ENCODE results near the gene FDXACB1.
"Not testable (repeated sequence)": the region's sequence is repeated elsewhere in the genome, so short reads cannot be mapped to it uniquely, and the experiment has no call there.

Gene FDXACB1

DNA sequence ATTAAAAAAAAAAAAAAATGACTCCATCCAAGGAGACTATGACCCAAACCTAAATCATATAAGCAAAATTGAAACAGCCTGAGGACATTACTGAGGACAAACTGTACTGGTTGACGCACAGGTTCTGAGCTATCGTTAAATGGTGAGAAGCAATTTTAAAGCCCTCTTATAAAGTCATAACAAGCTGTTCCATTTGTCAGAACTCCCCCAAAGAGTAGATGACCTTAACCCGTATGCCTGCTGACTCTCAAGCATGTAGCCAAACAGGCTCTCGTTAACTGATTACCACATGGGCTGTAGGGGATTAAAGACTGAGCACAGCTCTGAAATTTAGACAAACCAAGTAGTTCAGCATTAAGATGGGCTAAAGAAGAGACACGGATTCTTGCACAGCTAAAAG lies 30.4 kb upstream of the FDXACB1 start:
- DNase-seq (ENCODE audit: low read depth) = no peak

DNA sequence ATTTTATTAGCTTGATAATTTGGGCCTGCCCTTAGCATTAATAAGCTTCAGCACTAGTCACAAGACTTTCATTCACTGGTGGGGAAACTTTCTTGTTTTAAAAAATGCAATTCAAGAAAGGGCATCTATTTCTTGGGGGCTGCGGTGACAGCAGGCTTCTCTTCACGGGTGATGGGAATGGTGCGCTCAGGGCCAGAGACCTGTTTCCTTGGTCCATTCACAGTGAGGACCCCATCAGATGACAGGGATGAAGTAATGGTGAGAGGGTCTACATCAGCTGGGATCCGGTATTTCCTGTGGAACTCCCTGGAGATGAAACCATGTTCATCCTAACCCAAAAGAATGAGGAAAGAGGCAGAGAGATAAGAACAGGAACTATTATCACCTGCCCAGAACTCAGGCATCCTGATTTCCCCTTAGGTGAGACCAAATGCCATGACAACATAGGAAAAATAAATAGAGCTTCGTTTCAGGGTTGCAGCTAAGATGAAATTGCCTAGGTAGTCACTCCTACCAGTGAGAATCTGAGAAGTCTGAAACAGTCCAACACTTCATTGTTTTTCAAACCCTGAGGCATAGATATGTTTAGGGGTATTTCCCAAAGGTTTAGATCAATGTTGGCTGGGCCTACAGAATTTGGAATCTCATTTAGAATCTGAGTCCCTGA lies 29.8 kb upstream of the FDXACB1 start:
- DNase-seq (ENCODE audit: low read depth) = no peak

DNA sequence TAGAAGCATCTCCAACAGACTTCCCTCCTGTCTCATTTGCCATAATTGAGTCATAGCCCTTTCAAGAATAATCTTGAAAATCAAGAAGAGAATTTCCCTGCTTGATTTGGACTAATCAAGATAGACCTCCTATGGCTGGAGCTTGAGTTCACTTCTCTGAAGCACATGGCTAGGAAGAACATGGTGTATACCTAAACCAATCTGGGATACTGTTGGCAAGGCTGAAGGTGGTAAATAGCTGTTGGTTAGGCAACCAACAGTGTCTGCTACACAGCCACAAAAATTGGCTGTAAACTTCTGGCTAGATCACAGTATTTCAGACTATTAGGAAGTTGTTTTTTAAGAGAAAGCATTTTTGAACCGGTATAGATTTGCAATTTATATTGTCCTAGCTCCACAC lies 27.7 kb upstream of the FDXACB1 start:
- no peak for DNase-seq (ENCODE audit: low read depth)

DNA sequence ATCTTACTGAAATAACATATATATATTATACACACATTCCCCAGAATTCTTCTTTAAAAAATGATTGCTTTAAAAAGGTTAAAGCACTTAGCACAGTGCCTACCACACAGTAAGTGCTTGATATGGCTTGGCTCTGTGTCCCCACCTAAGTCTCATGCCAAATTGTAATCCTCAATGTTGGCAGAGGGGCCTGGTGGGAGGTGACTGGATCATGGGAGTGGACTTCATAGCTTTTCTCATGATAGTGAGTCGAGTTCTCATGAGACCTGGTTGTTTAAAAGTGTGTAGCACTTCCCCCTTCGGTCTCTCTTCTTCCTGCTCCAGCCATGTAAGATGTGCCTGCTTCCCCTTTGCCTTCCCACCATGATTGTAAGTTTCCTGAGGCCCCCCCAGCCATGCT lies 26.4 kb upstream of the FDXACB1 start:
- DNase-seq (ENCODE audit: low read depth) = no peak

DNA sequence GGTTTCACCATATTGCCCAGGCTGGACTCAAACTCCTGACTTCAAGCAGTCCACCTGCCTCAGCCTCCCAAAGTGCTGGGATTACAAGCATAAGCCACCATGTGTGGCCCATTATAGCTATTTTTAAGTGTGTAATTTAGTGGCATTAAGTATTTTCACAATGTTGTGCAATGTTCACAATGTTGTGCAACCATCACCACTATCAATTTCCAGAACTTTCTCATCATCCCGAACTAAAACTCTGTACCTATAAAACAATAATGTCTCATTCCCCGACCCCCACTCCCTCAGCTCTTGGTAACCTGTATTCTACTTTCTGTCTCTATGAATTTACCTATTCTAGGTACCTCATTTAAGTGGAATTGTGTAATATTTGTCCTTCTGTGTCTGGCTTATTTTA lies 7.9 kb upstream of the FDXACB1 start:
- no peak for DNase-seq (ENCODE audit: low read depth)

DNA sequence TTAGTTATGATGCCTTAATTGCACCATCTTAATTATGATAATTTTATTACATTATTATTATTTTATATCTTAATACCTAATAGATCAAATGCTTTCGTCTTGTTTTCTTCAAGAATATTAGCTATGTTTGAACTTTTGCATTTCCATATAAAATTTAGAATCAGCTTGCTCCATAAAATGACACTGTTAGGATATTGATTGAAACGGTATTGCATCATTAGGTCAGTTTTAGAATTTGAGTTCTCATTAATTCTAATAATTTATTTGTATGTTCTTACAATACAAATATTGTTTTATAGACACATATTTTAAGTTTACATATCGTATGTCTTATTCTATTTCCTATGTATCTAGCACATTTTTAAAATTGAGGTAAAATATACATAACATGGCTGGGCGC lies 7.1 kb upstream of the FDXACB1 start:
- DNase-seq (ENCODE audit: low read depth) = no peak

DNA sequence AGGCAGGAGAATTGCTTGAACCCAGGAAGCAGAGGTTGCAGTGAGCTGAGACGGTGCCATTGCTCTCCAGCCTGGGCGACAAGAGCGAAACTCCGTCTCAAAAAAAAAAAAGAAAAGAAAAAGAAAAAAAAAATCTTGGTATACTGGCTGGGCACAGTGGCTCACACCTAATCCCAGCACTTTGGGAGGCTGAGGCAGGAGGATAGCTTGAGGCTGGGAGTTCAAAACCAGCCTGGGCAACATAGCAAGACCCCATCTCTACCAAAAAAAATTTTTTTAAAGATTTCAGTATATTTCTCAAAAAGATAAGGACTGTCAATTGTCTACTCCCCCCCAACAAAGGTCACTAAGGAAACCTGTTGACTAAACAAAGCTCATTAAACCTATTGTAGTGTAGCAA lies 6.1 kb upstream of the FDXACB1 start:
- DNase-seq (ENCODE audit: low read depth) = not testable (repeated sequence)

DNA sequence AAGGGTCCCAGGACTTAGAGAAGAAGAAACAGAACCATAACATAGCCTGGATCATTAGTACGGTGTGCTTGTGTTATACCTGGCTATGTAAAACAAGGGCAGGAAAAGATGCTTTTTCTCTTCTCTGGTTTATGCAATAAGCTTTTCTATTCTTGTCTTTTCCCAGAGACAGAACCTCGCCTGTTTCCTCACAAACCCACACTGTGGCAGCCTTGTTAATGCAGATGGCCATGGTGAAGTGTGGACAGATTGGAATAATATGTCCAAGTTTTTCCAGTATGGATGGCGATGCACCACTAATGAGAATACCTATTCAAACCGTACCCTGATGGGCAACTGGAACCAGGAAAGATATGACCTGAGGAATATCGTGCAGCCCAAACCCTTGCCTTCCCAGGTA lies 3.2 kb upstream of the FDXACB1 start:
- no peak for DNase-seq (ENCODE audit: low read depth)

DNA sequence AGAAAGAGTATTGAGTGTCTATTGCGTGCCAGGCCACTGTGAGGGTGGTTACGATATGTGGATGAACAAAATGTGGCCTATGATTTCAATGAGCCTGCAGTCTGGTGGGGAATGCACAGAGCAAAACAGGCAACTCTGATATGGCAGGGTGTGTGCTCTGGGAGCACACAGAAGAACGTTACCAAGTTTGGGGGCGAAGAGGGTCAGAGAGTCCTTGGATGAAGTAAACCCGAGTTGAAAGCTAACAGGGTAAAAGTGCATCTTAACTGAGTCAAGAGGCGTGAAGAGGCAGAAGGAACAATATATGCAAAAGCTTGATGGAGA lies 634 bp upstream of the FDXACB1 start:
- DNase-seq (ENCODE audit: low read depth) = no peak

DNA sequence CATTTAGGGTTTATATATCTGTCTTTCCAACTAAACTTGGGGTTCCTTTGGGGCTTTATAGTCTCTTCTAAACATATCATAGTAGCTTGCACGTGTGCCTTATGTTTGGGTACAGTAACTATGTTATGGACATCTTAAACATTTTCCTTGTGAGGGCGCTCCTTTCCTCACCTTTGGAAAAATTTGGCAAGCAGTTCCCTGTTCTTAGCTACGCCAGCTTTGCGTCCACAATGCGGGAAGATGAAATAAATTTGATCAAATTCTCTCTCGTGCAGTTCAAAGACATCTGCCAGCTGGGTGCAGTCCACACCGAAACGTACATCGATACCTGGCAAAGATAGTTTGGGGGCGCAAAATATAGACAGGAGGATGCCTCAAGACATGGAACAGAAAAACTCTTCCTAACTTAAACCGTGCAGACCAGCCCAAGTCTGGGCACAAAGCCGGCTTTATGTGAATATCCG lies 548 bp downstream of the FDXACB1 start:
- no peak for DNase-seq (ENCODE audit: low read depth)

DNA sequence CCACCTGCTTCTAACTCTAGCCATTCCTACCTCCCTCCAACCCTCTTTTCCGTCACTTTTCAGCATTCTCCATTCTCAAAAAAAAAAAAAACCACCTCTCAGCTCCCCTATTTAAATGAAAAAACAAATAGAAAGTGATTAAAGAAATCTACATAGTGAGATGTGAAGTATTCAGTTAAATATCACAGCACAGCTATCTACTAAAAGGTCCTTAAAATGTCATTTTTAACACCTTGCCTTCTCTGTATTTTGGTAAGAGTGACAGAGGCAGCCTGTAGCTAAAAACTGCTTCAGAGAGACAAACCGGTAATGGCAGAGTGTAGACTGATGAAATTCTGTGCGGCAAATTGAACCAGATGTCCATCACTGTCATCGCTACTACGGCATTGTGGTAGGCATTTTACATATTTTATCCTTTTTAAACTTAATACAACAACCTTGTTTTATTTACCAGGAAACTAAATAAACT lies 7.2 kb downstream of the FDXACB1 start:
- no peak for DNase-seq (ENCODE audit: low read depth)

DNA sequence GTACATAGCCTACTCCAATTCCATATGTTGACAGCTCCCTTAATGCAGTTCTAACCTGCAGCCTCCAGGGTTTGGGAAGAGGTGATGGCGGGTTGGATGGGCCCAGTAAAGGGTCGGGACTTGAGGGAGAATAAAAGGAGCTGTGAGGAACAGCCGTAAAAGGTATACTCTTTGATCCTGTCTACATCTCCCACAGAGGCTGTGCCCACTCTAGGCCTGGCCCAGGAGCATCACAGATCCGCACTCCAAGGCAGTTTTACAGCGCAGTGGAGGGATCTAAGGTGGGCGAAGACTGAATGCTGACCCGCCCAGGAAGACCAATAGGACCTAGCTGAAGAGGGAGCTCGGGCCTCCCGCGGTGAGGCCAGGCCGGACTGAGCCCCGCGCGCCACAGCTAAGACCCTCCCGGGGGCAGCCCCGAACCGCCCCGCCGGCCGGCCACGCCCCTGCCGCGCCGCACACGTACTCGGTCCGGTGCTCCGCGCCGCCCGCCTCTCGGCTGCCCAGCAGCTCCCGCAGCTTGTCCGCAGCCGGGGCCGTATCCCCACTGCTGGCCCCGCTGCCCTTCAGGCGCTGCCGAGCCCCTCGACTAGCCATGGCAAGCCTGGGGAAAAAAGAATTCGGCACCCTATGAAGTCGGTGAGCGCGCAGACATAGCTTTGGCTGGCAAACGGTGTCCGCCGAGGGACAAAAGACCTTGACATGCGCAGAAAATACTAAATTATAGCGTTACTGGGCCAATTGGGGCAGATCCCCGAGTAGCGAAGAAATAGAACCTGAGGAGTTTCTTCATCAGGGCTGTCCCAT lies 7.9 kb downstream of the FDXACB1 start, which contains the start of gene ALG9:
Gene ALG9 (minus strand): TSS at position 696 of the 807 bp plus-strand sequence. CDS start 99 bp downstream, at position 597.
- peak; percentile 51 for DNase-seq (ENCODE audit: low read depth)

DNA sequence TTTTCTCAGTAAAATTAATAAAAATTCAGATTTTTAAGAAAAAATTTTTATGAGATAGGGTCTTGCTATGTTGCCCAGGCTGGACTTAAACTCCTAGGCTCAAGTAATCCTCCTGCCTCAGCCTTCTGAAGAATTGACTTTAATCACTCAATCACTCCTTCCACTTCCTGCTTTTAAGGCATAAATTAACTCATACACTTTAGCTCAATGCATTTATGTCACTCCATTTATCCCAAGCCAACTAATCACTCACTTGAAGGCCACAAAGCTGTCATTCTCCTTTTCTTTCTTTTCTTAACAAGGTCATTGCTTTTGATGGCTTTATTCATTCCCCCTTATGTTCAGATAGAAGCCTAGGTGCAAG lies 8.5 kb downstream of the FDXACB1 start:
- no peak for DNase-seq (ENCODE audit: low read depth)

DNA sequence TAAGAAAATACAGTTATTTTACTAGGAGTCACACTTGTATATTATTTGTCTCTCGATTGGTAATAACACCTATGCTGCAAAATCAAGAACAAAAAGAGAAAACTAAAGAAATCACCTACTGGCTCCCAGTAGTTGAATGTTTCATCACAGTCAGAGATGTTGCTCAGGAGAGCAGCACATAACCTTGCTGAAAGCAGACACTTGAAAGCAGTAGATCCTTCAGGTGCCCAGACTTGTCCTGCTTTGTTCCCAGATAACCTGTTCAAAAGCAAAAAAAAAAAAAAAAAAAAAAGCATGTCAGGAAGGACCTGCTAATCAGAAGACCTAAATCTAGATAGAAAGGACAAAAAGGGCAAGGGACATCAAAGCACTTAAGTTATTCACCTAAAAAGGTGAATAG lies 8.9 kb downstream of the FDXACB1 start:
- no peak for DNase-seq (ENCODE audit: low read depth)

DNA sequence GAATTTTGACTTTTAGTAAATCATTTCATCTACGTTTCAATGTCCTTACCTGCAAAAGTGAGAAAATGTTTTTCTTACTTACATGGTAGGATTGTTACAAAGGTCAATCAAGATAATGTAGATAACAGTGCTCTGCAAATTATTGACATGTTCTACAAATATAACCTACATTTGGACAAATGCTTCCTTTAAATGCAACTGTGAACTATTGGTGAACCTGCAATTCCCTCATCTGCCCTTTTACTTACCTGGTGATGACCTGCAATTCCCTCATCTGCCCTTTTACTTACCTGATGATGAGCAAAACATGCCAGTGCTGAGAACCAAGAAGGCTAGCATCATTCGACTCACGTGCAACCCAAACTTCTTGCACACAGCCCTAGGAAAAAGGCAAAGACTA lies 18.7 kb downstream of the FDXACB1 start:
- no peak for DNase-seq (ENCODE audit: low read depth)

DNA sequence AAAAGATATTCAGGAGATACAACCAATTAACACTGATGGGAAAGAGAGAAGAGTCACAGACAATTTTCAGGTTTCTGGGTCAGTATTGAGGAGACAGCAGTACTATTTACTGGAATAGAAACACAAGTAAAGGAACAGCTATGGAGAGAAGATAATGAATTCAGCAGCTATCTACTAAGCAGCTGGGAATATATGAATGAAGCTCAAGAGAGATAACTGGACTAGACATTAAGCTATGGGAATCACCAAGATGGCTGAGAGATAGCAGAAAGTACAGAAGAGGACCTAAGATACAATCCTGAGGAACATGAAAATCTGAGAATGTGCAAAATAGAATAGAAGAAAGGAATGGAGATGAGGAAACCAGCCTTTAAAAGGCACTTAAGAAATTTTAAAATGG lies 23.5 kb downstream of the FDXACB1 start:
- DNase-seq (ENCODE audit: low read depth) = no peak

DNA sequence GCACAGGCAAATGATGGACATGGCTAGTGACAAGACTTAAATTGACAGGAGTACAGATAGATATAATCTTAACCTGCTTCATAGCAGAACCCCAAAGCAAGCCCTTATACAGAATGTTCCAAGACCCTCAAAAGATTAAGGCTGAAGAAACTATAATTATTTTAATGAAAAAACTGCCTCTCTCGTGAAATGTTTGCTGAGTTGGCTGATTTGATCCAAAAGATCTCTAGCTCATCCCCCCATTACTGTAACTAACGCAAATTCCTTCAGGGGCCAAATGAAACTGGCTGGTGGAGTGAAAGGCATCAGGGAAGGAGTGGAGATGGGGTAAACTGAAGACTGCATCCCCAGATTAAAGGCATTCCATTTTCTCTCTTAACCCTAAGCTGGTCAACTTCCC lies 26.9 kb downstream of the FDXACB1 start:
- DNase-seq (ENCODE audit: low read depth) = no peak

DNA sequence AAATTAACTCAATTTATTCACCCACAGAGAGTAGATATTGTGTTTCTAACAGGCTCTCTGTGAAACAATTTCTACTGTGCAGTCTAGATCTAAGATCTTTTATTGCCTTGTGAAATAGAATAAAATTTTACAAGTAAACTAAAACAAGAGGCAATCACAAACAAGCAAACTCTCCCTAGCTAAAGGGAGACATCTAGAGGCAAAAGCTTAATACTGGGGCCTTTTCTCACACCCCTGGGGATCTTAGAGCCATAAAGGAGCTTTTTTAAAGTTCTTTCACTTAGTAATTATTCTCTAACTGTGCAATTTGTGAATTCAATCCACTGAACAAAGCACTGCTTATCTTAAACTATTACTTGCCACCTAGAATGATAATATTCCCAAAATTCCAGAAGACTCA lies 27.3 kb downstream of the FDXACB1 start:
- DNase-seq (ENCODE audit: low read depth) = peak; percentile 18

DNA sequence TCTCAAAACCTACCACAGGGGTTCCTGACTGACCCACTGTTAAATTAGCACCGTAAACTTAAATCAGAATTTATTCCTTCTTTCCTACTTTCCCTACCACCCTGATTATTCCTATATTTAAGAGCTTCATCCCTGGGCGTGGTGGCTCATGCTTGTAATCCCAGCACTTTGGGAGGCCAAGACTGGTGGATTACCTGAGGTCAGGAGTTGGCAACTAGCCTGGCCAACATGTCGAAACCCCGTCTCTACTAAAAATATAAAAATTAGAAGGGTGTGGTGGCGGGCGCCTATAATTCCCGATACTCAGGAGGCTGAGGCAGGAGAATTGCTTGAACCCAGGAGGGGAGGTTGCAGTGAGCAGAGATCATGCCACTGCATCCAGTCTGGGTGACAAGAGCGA lies 27.9 kb downstream of the FDXACB1 start:
- DNase-seq (ENCODE audit: low read depth) = no peak

DNA sequence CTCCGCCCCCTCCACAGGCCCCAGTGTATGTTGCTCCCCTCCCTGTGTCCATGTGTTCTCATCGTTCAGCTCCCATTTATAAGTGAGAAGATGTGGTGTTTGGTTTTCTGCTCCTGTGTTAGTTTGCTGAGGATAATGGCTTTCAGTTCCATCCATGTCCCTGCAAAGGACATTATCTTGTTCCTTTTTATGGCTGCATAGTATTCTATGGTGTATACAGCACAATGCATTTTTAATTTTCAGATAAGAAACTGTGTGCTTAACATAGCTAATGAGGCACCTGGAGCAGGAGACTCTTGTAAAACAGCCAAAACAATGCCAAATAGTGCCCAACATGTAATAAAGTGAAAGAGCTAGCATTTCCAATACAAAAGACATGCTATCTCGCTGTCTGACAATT lies 29.3 kb downstream of the FDXACB1 start:
- DNase-seq (ENCODE audit: low read depth) = no peak

DNA sequence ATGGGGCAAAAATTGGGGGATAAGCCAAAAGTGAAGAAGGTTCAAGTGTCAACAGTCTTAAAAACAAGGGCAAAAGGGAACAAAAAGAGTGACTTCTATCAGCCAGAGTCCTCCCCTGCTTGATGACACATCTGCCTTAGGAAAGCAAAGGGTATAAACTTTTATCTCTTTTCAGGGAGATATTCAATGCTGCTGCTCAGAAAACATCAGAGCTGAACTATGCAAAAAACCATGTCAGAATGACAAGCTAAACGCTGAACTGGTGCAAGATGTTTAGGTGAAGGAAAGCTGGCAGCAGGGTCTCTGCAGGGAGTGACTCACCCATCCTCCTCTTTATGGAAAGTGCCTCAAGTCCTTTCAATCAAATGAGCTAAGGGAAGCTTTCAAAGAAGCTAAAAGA lies 32.3 kb downstream of the FDXACB1 start:
- peak; percentile 49 for DNase-seq (ENCODE audit: low read depth)

DNA sequence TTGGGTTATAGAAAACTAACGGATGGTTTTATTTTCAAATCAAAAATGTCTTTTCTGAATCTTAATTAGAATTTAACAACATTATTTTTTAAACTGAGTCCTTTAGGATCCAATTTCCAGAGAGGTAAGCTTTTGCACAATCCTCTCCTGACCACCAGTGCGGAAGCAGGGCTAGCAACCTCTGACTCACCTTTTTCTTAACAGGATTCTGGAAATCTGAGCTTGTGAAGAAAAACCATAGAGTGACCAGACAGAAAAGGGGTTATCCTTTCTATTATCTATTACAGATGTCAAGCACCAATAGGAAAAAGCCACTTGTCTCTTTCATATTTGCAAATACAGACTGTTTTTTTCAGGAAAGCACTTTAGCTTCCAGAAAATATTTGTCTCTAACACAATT lies 32.9 kb downstream of the FDXACB1 start:
- DNase-seq (ENCODE audit: low read depth) = no peak

DNA sequence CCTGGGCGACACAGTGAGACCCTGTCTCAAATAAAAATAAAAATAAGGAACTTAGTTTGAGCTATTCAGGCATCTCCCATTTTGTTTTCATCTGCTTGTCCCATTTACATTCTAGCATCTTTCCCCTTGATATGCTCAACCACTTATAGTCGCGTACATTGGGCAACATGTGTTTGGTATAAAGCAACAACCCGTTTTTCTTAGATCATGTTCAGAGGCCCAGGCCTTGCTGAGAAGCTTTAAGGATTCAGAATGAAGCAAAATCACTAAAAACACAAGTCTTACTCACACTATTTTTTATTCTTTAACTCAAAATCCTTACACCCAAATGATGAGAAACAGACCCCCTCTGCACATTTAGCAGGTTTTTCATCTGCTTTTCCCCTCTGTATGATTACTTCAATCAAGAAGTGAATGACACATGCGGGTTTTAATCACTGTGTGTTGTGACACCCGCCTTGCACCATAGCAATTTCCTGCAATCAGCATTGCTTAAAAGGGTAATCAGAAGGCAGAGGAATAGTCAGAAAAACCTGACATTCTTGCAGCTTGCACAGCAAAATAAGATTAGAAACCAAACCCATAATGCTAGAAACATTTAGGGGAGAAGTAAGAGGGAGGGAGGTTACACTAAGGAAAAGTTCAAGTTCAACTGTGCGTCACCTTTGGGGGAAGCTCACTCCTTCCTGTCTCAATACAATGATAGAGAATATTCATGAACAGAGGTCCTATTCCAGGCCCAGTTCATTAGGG lies 33.5 kb downstream of the FDXACB1 start:
- DNase-seq (ENCODE audit: low read depth) = no peak

All from fibroblast of the conjunctiva (primary cell).